ENCODE measurements around the gene C9orf43.

The C9orf43 gene

GRCh38 chr9:113475031-113475430 lies 64.5 kb downstream of the C9orf43 start:
- no peak for FAIRE-seq

DNA sequence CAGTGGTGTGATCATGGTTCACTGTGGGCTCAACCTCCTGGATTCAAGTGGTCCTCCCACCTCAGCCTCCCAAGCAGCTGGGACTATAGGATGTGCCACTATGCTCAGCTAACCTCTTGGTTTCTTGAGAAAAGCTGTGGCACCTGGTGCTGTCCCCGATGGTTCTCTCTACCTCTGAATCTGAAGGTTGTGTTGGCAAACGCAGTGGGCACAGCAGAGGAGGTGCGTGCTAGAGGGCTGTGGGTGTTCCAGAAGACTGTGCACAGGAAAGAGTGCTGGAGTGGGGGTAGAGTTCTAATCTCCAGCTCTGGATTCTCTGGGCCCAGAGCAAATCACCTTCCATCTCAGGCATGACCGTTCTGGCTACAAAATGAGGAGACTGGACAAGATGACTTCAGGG lies 65.4 kb downstream of the C9orf43 start:
- TF ChIP-seq TAF1 (IDR thresholded peaks at IDR 0.05; ENCODE audit: borderline replicate concordance, low read depth, low read length), result no peak
- TF ChIP-seq POLR2AphosphoS5 (IDR thresholded peaks at IDR 0.05; ENCODE audit: low read depth, low read length), result no peak
- no peak for TF ChIP-seq POLR2A (IDR thresholded peaks at IDR 0.05; ENCODE audit: low read depth, low read length)
- FAIRE-seq, result no peak

More at GRCh38 chr9:113475031-113475430, 64.5 kb downstream of the C9orf43 start:
- DNase-seq (ENCODE audit: insufficient read length), result no peak
- TF ChIP-seq TAF1 (IDR thresholded peaks at IDR 0.05; ENCODE audit: borderline replicate concordance, low read depth, low read length), result no peak
- no peak for TF ChIP-seq POLR2A (IDR thresholded peaks at IDR 0.05; ENCODE audit: low read depth, low read length)
- TF ChIP-seq POLR2AphosphoS5 (IDR thresholded peaks at IDR 0.05; ENCODE audit: low read depth, low read length), result no peak

DNA sequence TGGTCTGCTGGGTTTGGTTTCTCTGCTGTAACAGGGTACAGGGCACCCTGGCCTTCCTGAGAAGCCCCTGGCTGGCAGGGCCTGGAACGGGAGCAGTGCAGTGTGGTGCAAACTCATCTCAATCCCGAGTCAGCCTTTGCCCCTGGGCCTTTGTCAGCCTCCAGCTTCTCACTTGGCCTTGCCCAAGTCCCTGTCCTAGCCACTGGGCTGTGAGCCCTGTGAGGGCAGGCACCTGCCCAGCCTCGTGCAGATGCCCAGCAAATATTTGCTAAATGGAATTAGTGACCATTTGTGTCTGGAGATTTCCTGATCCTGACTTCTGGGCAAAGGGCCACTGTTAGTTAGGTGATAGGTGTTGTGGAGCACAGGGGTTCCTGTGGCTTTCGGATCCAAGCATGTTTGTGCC lies 66.0 kb downstream of the C9orf43 start:
- no peak for TF ChIP-seq POLR2AphosphoS5 (IDR thresholded peaks at IDR 0.05; ENCODE audit: low read depth, low read length)
- no peak for TF ChIP-seq TAF1 (IDR thresholded peaks at IDR 0.05; ENCODE audit: borderline replicate concordance, low read depth, low read length)
- TF ChIP-seq POLR2A (IDR thresholded peaks at IDR 0.05; ENCODE audit: low read depth, low read length), result no peak
- no peak for DNase-seq (ENCODE audit: insufficient read length)
- no peak for FAIRE-seq

More for the DNA sequence above, 65.4 kb downstream of the C9orf43 start:
- no peak for DNase-seq (ENCODE audit: insufficient read length)

GRCh38 chr9:113477058-113477457 lies 66.5 kb downstream of the C9orf43 start:
- no peak for TF ChIP-seq POLR2AphosphoS5 (IDR thresholded peaks at IDR 0.05; ENCODE audit: low read depth, low read length)
- no peak for TF ChIP-seq POLR2A (IDR thresholded peaks at IDR 0.05; ENCODE audit: low read depth, low read length)
- no peak for TF ChIP-seq TAF1 (IDR thresholded peaks at IDR 0.05; ENCODE audit: borderline replicate concordance, low read depth, low read length)
- FAIRE-seq, result no peak
- DNase-seq (ENCODE audit: insufficient read length), result no peak

DNA sequence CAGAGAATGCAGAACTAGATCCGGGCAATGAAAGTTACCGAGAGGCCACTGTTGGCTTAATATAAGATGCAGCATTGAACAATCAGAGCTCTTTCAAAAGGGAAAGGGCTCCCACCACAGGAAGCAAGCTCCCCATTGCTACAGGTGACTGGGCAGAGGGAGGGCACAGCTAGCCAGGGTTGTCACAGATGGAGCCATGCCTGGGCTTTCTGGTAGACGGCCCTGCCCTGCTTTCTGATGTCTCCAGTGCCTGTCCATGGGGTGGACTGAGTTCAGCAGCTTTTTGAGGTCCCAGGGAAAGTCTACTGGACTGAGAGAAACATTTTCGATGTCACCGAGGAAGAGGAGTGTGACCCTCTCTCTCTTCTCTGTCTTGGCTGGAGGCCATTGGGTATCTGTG lies 67.1 kb downstream of the C9orf43 start:
- DNase-seq (ENCODE audit: insufficient read length), result no peak
- FAIRE-seq, result no peak
- TF ChIP-seq TAF1 (IDR thresholded peaks at IDR 0.05; ENCODE audit: borderline replicate concordance, low read depth, low read length) (no peak), POLR2A (IDR thresholded peaks at IDR 0.05; ENCODE audit: low read depth, low read length) (no peak), POLR2AphosphoS5 (IDR thresholded peaks at IDR 0.05; ENCODE audit: low read depth, low read length) (no peak)

GRCh38 chr9:113479174-113479621 lies 68.7 kb downstream of the C9orf43 start:
- no peak for FAIRE-seq
- DNase-seq (ENCODE audit: insufficient read length), result no peak
- no peak for TF ChIP-seq POLR2AphosphoS5 (IDR thresholded peaks at IDR 0.05; ENCODE audit: low read depth, low read length)
- TF ChIP-seq TAF1 (IDR thresholded peaks at IDR 0.05; ENCODE audit: borderline replicate concordance, low read depth, low read length), result no peak
- TF ChIP-seq POLR2A (IDR thresholded peaks at IDR 0.05; ENCODE audit: low read depth, low read length), result no peak

Data from GM12892 (cell line).